Neural progenitor cell (in vitro differentiated cells): Measurements from ENCODE around the gene EXPH5. TPM values are rescaled to one million over a fixed set of nuclear protein-coding genes. Genes with fewer than 3 reads are reported as not detected.

ENCODE experiments used
- DNase-seq: peaks from one replicate; pipeline ENCODE4 v3.0.0-alpha.2; 2016; ENCODE audit warnings: low spot score
- H2AFZ ChIP-seq: fragments of 200-600 bp; sonication (generic); replicated peaks from 2 replicates; pipeline ENCODE4 v1.6.1; 2016; ENCODE audit warnings: antibody characterized with exemption
- H3F3A ChIP-seq: fragments of 200-600 bp; sonication (generic); 2 replicates; pipeline ENCODE4 v1.6.1; 2016; ENCODE audit warnings: antibody characterized with exemption, low read depth
- H3K27ac ChIP-seq: fragments of 200-600 bp; sonication (generic); 2 replicates; pipeline ENCODE4 v1.5.1; 2016; ENCODE audit warnings: mild to moderate bottlenecking
- H3K27me3 ChIP-seq: fragments of 200-600 bp; sonication (generic); 2 replicates; pipeline ENCODE4 v1.6.1; 2016; ENCODE audit warnings: mild to moderate bottlenecking, moderate library complexity
- H3K36me3 ChIP-seq: fragments of 200-600 bp; sonication (generic); 2 replicates; pipeline ENCODE4 v1.5.1; 2016
- H3K4me1 ChIP-seq: fragments of 200-600 bp; sonication (generic); 2 replicates; pipeline ENCODE4 v1.6.1; 2016; ENCODE audit warnings: mixed run types
- H3K4me2 ChIP-seq: fragments of 200-600 bp; sonication (generic); 2 replicates; pipeline ENCODE4 v1.6.1; 2016
- H3K4me3 ChIP-seq: fragments of 200-600 bp; sonication (generic); 2 replicates; pipeline ENCODE4 v1.5.1; 2016
- H3K79me2 ChIP-seq: fragments of 200-600 bp; sonication (generic); 2 replicates; pipeline ENCODE4 v1.6.1; 2016; ENCODE audit warnings: low read depth
- H3K9ac ChIP-seq: fragments of 200-600 bp; sonication (generic); 2 replicates; pipeline ENCODE4 v1.6.1; 2016
- H3K9me3 ChIP-seq: fragments of 200-600 bp; sonication (generic); 2 replicates; pipeline ENCODE4 v1.5.1; 2016; ENCODE audit warnings: low read depth
- H4K20me1 ChIP-seq: fragments of 200-600 bp; sonication (generic); 2 replicates; pipeline ENCODE4 v1.6.1; 2016; ENCODE audit warnings: low read depth
- H3K27ac Mint-ChIP-seq: 3 replicates; pipeline ENCODE4 v1.8.0; 2021; ENCODE audit warnings: mixed read lengths
- H3K27me3 Mint-ChIP-seq: 2 replicates; pipeline ENCODE4 v1.8.0; 2022; ENCODE audit warnings: low read depth, mild to moderate bottlenecking, inconsistent platforms, moderate library complexity, mixed read lengths; ENCODE audit not compliant: insufficient read depth
- H3K36me3 Mint-ChIP-seq: 3 replicates; pipeline ENCODE4 v1.8.0; 2021; ENCODE audit warnings: mixed read lengths
- H3K4me1 Mint-ChIP-seq: 3 replicates; pipeline ENCODE4 v1.8.0; 2021; ENCODE audit warnings: mixed read lengths
- H3K4me3 Mint-ChIP-seq: 3 replicates; pipeline ENCODE4 v1.8.0; 2021; ENCODE audit warnings: mild to moderate bottlenecking, moderate library complexity, mixed read lengths
- H3K9me3 Mint-ChIP-seq: 3 replicates; pipeline ENCODE4 v1.8.0; 2020; ENCODE audit warnings: mixed read lengths
- CTCF ChIP-seq: fragments of 200-600 bp; sonication (generic); IDR thresholded peaks from 2 replicates; pipeline ENCODE4 v1.5.1; 2017; ENCODE audit warnings: antibody characterized with exemption, mild to moderate bottlenecking
- EZH2 ChIP-seq: fragments of 200-600 bp; sonication (generic); IDR thresholded peaks from 2 replicates; pipeline ENCODE4 v1.6.1; 2017; ENCODE audit warnings: antibody characterized with exemption, mild to moderate bottlenecking, moderate library complexity
- EZH2phosphoT487 ChIP-seq: fragments of 200-600 bp; sonication (generic); IDR thresholded peaks from 2 replicates; pipeline ENCODE4 v1.6.1; 2017; ENCODE audit warnings: antibody characterized with exemption
- total RNA-seq: library from RNA; depleted of rRNA; stranded (reverse); fragments of >200 nt; gene quantifications from 2 replicates; pipeline ENCODE4 v1.2.3, GENCODE V29; 2015; ENCODE audit warnings: low replicate concordance

Gene EXPH5
- total RNA-seq, 1 donor from 2014 or later, result 1.4 TPM

- no peaks in the 10 kb centered on the region for H4K20me1 ChIP-seq
- Mint-ChIP-seq H3K9me3 (no peaks in the 10 kb centered on the region), H3K27me3 (peaks cover 2% of the 10 kb centered on the region), H3K36me3 (no peaks in the 10 kb centered on the region), H3K27ac (no peak overlapping the region), H3K4me3 (no peak overlapping the region), H3K4me1 (peaks cover 10% of the 10 kb centered on the region)
- no peaks in the 10 kb centered on the region for H3F3A ChIP-seq
- H3K4me2 ChIP-seq, result no peak overlapping the region
- H3K79me2 ChIP-seq, result no peaks in the 10 kb centered on the region
- no peak overlapping the region for H3K27ac ChIP-seq
- H3K4me1 ChIP-seq, result no peaks in the 10 kb centered on the region
- no peaks in the 10 kb centered on the region for H3K36me3 ChIP-seq
- TF ChIP-seq EZH2, result no peak
- TF ChIP-seq CTCF, result no peak
- no peak for TF ChIP-seq EZH2phosphoT487
- DNase-seq, result no peak
- H3K27me3 ChIP-seq, result no peaks in the 10 kb centered on the region
- H3K4me3 ChIP-seq, result no peak overlapping the region
- no peaks in the 10 kb centered on the region for H3K9me3 ChIP-seq
- no peak overlapping the region for H3K9ac ChIP-seq
- no peak overlapping the region for H2AFZ ChIP-seq
These were observed 22.6 kb downstream of the EXPH5 start for GRCh38 chr11:108571001-108571400.

- Histone ChIP-seq H3F3A (no peaks in the 10 kb centered on the region), H4K20me1 (no peaks in the 10 kb centered on the region), H3K9ac (no peak overlapping the region), H3K4me3 (no peak overlapping the region), H3K79me2 (no peaks in the 10 kb centered on the region), H3K27ac (no peak overlapping the region), H2AFZ (no peak overlapping the region), H3K9me3 (no peaks in the 10 kb centered on the region), H3K4me1 (no peaks in the 10 kb centered on the region), H3K27me3 (no peaks in the 10 kb centered on the region), H3K36me3 (no peaks in the 10 kb centered on the region), H3K4me2 (no peak overlapping the region)
- no peak for DNase-seq
- no peak for TF ChIP-seq CTCF
- no peak for TF ChIP-seq EZH2
- no peak for TF ChIP-seq EZH2phosphoT487
- Mint-ChIP-seq H3K9me3 (no peaks in the 10 kb centered on the region), H3K4me3 (no peak overlapping the region), H3K27me3 (peaks cover 2% of the 10 kb centered on the region), H3K4me1 (peaks cover 10% of the 10 kb centered on the region), H3K27ac (no peak overlapping the region), H3K36me3 (no peaks in the 10 kb centered on the region)
These were observed 23.7 kb downstream of the EXPH5 start for GRCh38 chr11:108569896-108570295.

GRCh38 chr11:108568195-108568858 is 25.2 kb downstream of the EXPH5 start:
- Mint-ChIP-seq H3K36me3 (no peaks in the 10 kb centered on the region), H3K9me3 (no peaks in the 10 kb centered on the region), H3K4me1 (peaks cover 13% of the 10 kb centered on the region), H3K27me3 (peaks cover 4% of the 10 kb centered on the region), H3K4me3 (no peak overlapping the region), H3K27ac (no peak overlapping the region)
- Histone ChIP-seq H3K4me1 (peaks cover 3% of the 10 kb centered on the region), H3F3A (no peaks in the 10 kb centered on the region), H4K20me1 (no peaks in the 10 kb centered on the region), H2AFZ (no peak overlapping the region), H3K4me2 (no peak overlapping the region), H3K9me3 (no peaks in the 10 kb centered on the region), H3K9ac (no peak overlapping the region), H3K36me3 (no peaks in the 10 kb centered on the region), H3K27me3 (no peaks in the 10 kb centered on the region), H3K79me2 (no peaks in the 10 kb centered on the region), H3K27ac (no peak overlapping the region), H3K4me3 (no peak overlapping the region)
- no peak for DNase-seq
- TF ChIP-seq EZH2, result no peak
- no peak for TF ChIP-seq CTCF
- no peak for TF ChIP-seq EZH2phosphoT487
